Mesenchymal stem cell (in vitro differentiated cells and primary cell): ENCODE results near the gene ARL13A.

Experiments used
- DNase-seq: peaks from one replicate; pipeline ENCODE4 v3.0.0-alpha.2; 2013
- H2AFZ ChIP-seq: one replicate; pipeline ENCODE4 v1.6.1; 2013; ENCODE audit warnings: low read depth, mild to moderate bottlenecking, control low read depth, inconsistent platforms, low read length, moderate library complexity
- H2AK5ac ChIP-seq: 2 replicates; pipeline ENCODE4 v1.6.1; 2013; ENCODE audit warnings: low read length, moderate library complexity, mild to moderate bottlenecking, inconsistent platforms; ENCODE audit not compliant: severe bottlenecking
- H2BK120ac ChIP-seq: one replicate; pipeline ENCODE4 v1.6.1; 2013; ENCODE audit warnings: low read depth, mild to moderate bottlenecking, inconsistent platforms, low read length, moderate library complexity
- H2BK12ac ChIP-seq, 2 experiments: one replicate each; pipeline ENCODE4 v1.6.1; 2013; ENCODE audit warnings: inconsistent platforms in 2 of 2, low read length in 2 of 2, mild to moderate bottlenecking in 2 of 2, moderate library complexity in 2 of 2, control low read depth in 1 of 2
- H2BK15ac ChIP-seq: one replicate; pipeline ENCODE4 v1.6.1; 2013; ENCODE audit warnings: mild to moderate bottlenecking, low read depth, inconsistent platforms; ENCODE audit not compliant: poor library complexity, severe bottlenecking
- H2BK5ac ChIP-seq: 2 replicates; pipeline ENCODE4 v1.6.1; 2013; ENCODE audit warnings: low read depth, mild to moderate bottlenecking, low read length, control low read depth, inconsistent platforms; ENCODE audit not compliant: poor library complexity, severe bottlenecking
- H3K14ac ChIP-seq, 2 experiments: one replicate each; pipeline ENCODE4 v1.6.1; 2013; ENCODE audit warnings: inconsistent platforms in 2 of 2, low read length in 2 of 2, control low read depth in 1 of 2, mild to moderate bottlenecking in 1 of 2, moderate library complexity in 1 of 2
- H3K18ac ChIP-seq, 2 experiments: one replicate each; pipeline ENCODE4 v1.6.1; 2013; ENCODE audit warnings: inconsistent platforms in 2 of 2, low read length in 2 of 2, control low read depth in 1 of 2, low read depth in 1 of 2, mild to moderate bottlenecking in 1 of 2
- H3K23ac ChIP-seq, 2 experiments: one replicate each; pipeline ENCODE4 v1.6.1; 2013; ENCODE audit warnings: inconsistent platforms in 2 of 2, low read length in 2 of 2, mild to moderate bottlenecking in 2 of 2, moderate library complexity in 2 of 2, control low read depth in 1 of 2
- H3K27ac ChIP-seq: 2 replicates; pipeline ENCODE4 v1.5.1; 2013; ENCODE audit warnings: mild to moderate bottlenecking, moderate library complexity, low read length, control low read depth, inconsistent platforms; ENCODE audit not compliant: poor library complexity, severe bottlenecking
- H3K27me3 ChIP-seq, 2 experiments: 2 replicates each; pipeline versions ENCODE4 v1.6.1 to v1.7.0; 2013; ENCODE audit warnings: low read length in 2 of 2, mild to moderate bottlenecking in 2 of 2, moderate library complexity in 2 of 2, control low read depth in 1 of 2, inconsistent platforms in 1 of 2; ENCODE audit not compliant: control insufficient read depth in 1 of 2, insufficient read depth in 1 of 2
- H3K36me3 ChIP-seq, 2 experiments: 2 replicates each; pipeline versions ENCODE4 v1.6.1 to v1.7.0; 2013; ENCODE audit warnings: low read length in 2 of 2, control low read depth in 1 of 2, inconsistent platforms in 1 of 2, low read depth in 1 of 2, mild to moderate bottlenecking in 1 of 2; ENCODE audit not compliant: insufficient read depth in 2 of 2, control insufficient read depth in 1 of 2
- H3K4ac ChIP-seq, 2 experiments: one replicate each; pipeline ENCODE4 v1.6.1; 2013; ENCODE audit warnings: inconsistent platforms in 2 of 2, low read length in 2 of 2, mild to moderate bottlenecking in 2 of 2, moderate library complexity in 2 of 2, control low read depth in 1 of 2, low read depth in 1 of 2
- H3K4me1 ChIP-seq: 2 replicates; pipeline ENCODE4 v1.6.1; 2013; ENCODE audit warnings: low read depth, low read length, control low read depth; ENCODE audit not compliant: control insufficient read depth, insufficient read depth
- H3K4me2 ChIP-seq: 2 replicates; pipeline ENCODE4 v1.6.1; 2013; ENCODE audit warnings: low read length, mild to moderate bottlenecking, inconsistent platforms; ENCODE audit not compliant: poor library complexity, severe bottlenecking
- H3K4me3 ChIP-seq, 2 experiments: 2 replicates each; pipeline versions ENCODE4 v1.5.1 to v1.7.0; 2013; ENCODE audit warnings: low read length in 2 of 2, mild to moderate bottlenecking in 2 of 2, control low read depth in 1 of 2, low read depth in 1 of 2; ENCODE audit not compliant: insufficient read depth in 1 of 2
- H3K79me1 ChIP-seq: replicated peaks from 2 replicates; pipeline ENCODE4 v1.6.1; 2013; ENCODE audit warnings: mild to moderate bottlenecking, control low read depth, low read length, inconsistent platforms; ENCODE audit not compliant: poor library complexity, severe bottlenecking
- H3K9ac ChIP-seq: 2 replicates; pipeline ENCODE4 v1.7.0; 2013; ENCODE audit warnings: mild to moderate bottlenecking, low read length, moderate library complexity
- H3K9me3 ChIP-seq: 2 replicates; pipeline ENCODE4 v1.7.0; 2013; ENCODE audit warnings: mild to moderate bottlenecking, low read length; ENCODE audit not compliant: control insufficient read depth
- H4K8ac ChIP-seq: one replicate; pipeline ENCODE4 v1.6.1; 2013; ENCODE audit warnings: inconsistent platforms, mild to moderate bottlenecking, low read length, moderate library complexity
- H4K91ac ChIP-seq: one replicate; pipeline ENCODE4 v1.6.1; 2013; ENCODE audit warnings: mild to moderate bottlenecking, low read length, inconsistent platforms
- WGBS: methylation state at CpG from one replicate; pipeline ENCODE4 v1.1.7; 2013; ENCODE audit warnings: mixed read lengths; 5-methylcytosine and 5-hydroxymethylcytosine counted together

Gene ARL13A

DNA sequence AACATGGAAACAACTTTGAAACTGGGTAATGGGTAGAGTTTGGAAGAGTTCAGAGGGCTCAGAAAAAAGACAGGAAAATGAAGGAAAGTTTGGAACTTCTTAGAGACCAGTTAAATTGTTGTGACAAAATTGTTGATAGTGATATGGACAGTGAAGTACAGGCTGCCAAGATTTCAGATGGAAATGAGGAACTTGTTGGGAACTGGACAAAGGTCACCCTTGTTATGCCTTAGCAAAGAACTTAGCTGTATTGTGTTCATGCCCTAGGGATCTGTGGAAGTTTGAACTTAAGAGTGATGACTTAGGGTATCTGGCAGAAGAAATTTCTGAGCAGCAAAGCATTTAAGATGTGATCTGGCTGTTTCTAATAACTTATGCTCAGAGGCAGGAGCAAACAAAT, 5.1 kb upstream of the ARL13A start:
- H3K23ac ChIP-seq = no peak overlapping the region
- H2BK15ac ChIP-seq = no peak overlapping the region
- H3K4me2 ChIP-seq = no peak overlapping the region
- H2AFZ ChIP-seq = no peak overlapping the region
- no peak for DNase-seq
- no peak overlapping the region for H2AK5ac ChIP-seq
- H3K4me1 ChIP-seq = no peaks in the 10 kb centered on the region
- no peak overlapping the region for H2BK12ac ChIP-seq
- no peak overlapping the region for H3K4me3 ChIP-seq
- no peak overlapping the region for H3K14ac ChIP-seq
- H4K8ac ChIP-seq = no peak overlapping the region
- H3K18ac ChIP-seq = no peak overlapping the region
- H3K9me3 ChIP-seq = peaks cover 7% of the 10 kb centered on the region
- no peak overlapping the region for H4K91ac ChIP-seq
- no peak overlapping the region for H3K27ac ChIP-seq
- H3K36me3 ChIP-seq = no peaks in the 10 kb centered on the region
- H2BK120ac ChIP-seq = no peak overlapping the region
- H2BK5ac ChIP-seq = no peak overlapping the region
- H3K79me1 ChIP-seq = no peaks in the 10 kb centered on the region
- H3K9ac ChIP-seq = no peak overlapping the region
- H3K4ac ChIP-seq = no peak overlapping the region
- no peaks in the 10 kb centered on the region for H3K27me3 ChIP-seq

- Histone ChIP-seq H3K23ac (no peak overlapping the region), H3K36me3 (no peaks in the 10 kb centered on the region), H3K4me2 (no peak overlapping the region), H3K9ac (no peak overlapping the region), H2AFZ (no peak overlapping the region), H3K4me3 (no peak overlapping the region), H3K27ac (no peak overlapping the region), H2BK120ac (no peak overlapping the region), H4K91ac (no peak overlapping the region), H3K18ac (no peak overlapping the region), H3K27me3 (no peaks in the 10 kb centered on the region), H3K79me1 (no peaks in the 10 kb centered on the region), H2BK12ac (no peak overlapping the region), H2BK15ac (no peak overlapping the region), H3K9me3 (no peaks in the 10 kb centered on the region), H4K8ac (no peak overlapping the region), H2AK5ac (no peak overlapping the region), H3K14ac (no peak overlapping the region), H2BK5ac (no peak overlapping the region), H3K4ac (no peak overlapping the region), H3K4me1 (no peaks in the 10 kb centered on the region)
- no peak for DNase-seq
- 85% methylated on average over 1 of the region's 1 CpG for WGBS
Observed at GRCh38 chrX:100969936-100970335, 428 bp downstream of the ARL13A start.

GRCh38 chrX:100973411-100973810, 3.9 kb downstream of the ARL13A start:
- WGBS = no CpG with 5 or more reads among the region's 19 CpGs
- Histone ChIP-seq H3K4me3 (no peak overlapping the region), H3K4me2 (no peak overlapping the region), H2BK120ac (no peak overlapping the region), H4K91ac (no peak overlapping the region), H3K79me1 (no peaks in the 10 kb centered on the region), H3K18ac (no peak overlapping the region), H3K36me3 (no peaks in the 10 kb centered on the region), H3K9ac (no peak overlapping the region), H3K23ac (no peak overlapping the region), H2BK5ac (no peak overlapping the region), H2BK15ac (no peak overlapping the region), H3K4me1 (no peaks in the 10 kb centered on the region), H3K14ac (no peak overlapping the region), H3K27ac (no peak overlapping the region), H2AFZ (no peak overlapping the region), H3K4ac (no peak overlapping the region), H3K9me3 (no peaks in the 10 kb centered on the region), H2AK5ac (no peak overlapping the region), H2BK12ac (no peak overlapping the region), H3K27me3 (no peaks in the 10 kb centered on the region), H4K8ac (no peak overlapping the region)
- DNase-seq = peak; percentile 52

DNA sequence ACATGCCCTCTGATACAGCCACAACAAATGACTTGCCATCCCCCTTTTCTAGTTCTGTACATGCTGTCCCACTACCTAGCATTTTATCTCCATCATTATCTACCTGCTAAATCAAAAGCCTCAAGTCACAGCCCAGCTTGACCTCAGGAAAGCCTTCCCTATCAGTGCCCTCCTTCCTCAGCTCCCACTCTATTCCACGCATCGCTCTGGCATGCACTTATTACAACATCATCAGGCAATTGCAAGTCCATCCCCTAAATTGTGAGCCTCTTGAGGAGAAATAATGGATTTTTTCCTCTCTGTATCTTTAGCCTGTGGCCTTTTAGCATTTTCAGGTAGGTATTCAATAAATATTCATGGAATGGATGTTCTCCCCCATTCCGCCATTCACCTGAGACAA, 5.7 kb downstream of the ARL13A start:
- Histone ChIP-seq H3K14ac (no peak overlapping the region), H3K27me3 (no peaks in the 10 kb centered on the region), H4K91ac (no peak overlapping the region), H3K9me3 (no peaks in the 10 kb centered on the region), H3K18ac (no peak overlapping the region), H2BK15ac (no peak overlapping the region), H2BK12ac (no peak overlapping the region), H3K4me3 (no peak overlapping the region), H2AK5ac (no peak overlapping the region), H2AFZ (no peak overlapping the region), H3K36me3 (no peaks in the 10 kb centered on the region), H3K4me2 (no peak overlapping the region), H3K23ac (no peak overlapping the region), H3K79me1 (no peaks in the 10 kb centered on the region), H3K9ac (no peak overlapping the region), H3K4me1 (no peaks in the 10 kb centered on the region), H3K27ac (no peak overlapping the region), H2BK5ac (no peak overlapping the region), H2BK120ac (no peak overlapping the region), H3K4ac (no peak overlapping the region), H4K8ac (no peak overlapping the region)
- WGBS = 100% methylated on average over 1 of the region's 3 CpGs
- no peak for DNase-seq
